H1 (cell line): ENCODE data around the gene PIBF1. TPM values are rescaled to one million over a fixed set of nuclear protein-coding genes. Genes with fewer than 3 reads are reported as not detected.

Source experiments
- EP300 ChIP-seq, 2 experiments: IDR thresholded peaks; 1 replicate in 1 of 2; 2 replicates in 1 of 2; pipeline ENCODE4 v1.6.1; 2011 to 2012; ENCODE audit warnings: low read depth in 2 of 2, low read length in 2 of 2, mild to moderate bottlenecking in 2 of 2, borderline replicate concordance in 1 of 2, inconsistent platforms in 1 of 2, moderate library complexity in 1 of 2
- POU5F1 ChIP-seq: IDR thresholded peaks from 2 replicates; pipeline ENCODE4 v1.6.1; 2011; ENCODE audit warnings: low read depth, mild to moderate bottlenecking, low read length, moderate library complexity
- polyA plus RNA-seq, 7 experiments: library from polyadenylated mRNA; depleted of rRNA in 3 of 7; stranded (reverse) in 5 of 7; unstranded in 2 of 7; fragments of >200 nt in 5 of 7; fragments of 200-250 nt in 2 of 7; gene quantifications; 1 replicate in 5 of 7; 2 replicates in 1 of 7; 4 replicates in 1 of 7; pipeline versions ENCODE4 v1.2.1 to v1.2.3, GENCODE V29; 2011 to 2013; ENCODE audit warnings: missing spikeins in 2 of 7, mixed read lengths in 2 of 7
- total RNA-seq: library from RNA; stranded (reverse); fragmentation: NEBNext Ultra II Directional; extraction: Animal tissue kit (Norgen Biotek cat#: 25700); gene quantifications from 2 replicates; pipeline ENCODE4 v1.2.1, GENCODE V29; 2021

Gene PIBF1
- total and polyA plus RNA-seq, 2 of the 8 experiments (the other 6 are each of a cell fraction or from before 2014, with no cell fraction given) = 1.1 to 13.2 TPM

- TF ChIP-seq EP300 (IDR thresholded peaks at IDR 0.05; ENCODE audit: borderline replicate concordance in 1 of 2, low read depth in 2 of 2, low read length in 2 of 2) = no peak
- TF ChIP-seq POU5F1 = no peak
Observed at GRCh38 chr13:72754111-72754510, 27.8 kb upstream of the PIBF1 start (continued).
